ENCODE results near the gene DEAF1. TPM values are rescaled to one million over a fixed set of nuclear protein-coding genes. Genes with fewer than 3 reads are reported as not detected.
A peak's percentile ranks its signal among the peaks of the same experiment; 100 is the strongest.
"Not testable (repeated sequence)": the region's sequence is repeated elsewhere in the genome, so short reads cannot be mapped to it uniquely, and the experiment has no call there.

Gene DEAF1
- total RNA-seq, 3 donors from 2014 or later = 53.1 to 59.6 (median 54.5) TPM

- no peak for DNase-seq
- Mint-ChIP-seq H3K4me3 (no peak overlapping the region), H3K36me3 (ENCODE audit: insufficient read depth) (peaks cover 3% of the 10 kb centered on the region), H3K27me3 (ENCODE audit: low read depth) (no peaks in the 10 kb centered on the region), H3K4me1 (ENCODE audit: low read depth) (peaks cover 23% of the 10 kb centered on the region), H3K9me3 (no peaks in the 10 kb centered on the region)
- no peak for ATAC-seq
Measured at GRCh38 chr11:698493-699115, 3.6 kb upstream of the DEAF1 start.

- DNase-seq (no peak), ATAC-seq (no peak)
- Mint-ChIP-seq H3K4me1 (ENCODE audit: low read depth) (peaks cover 31% of the 10 kb centered on the region), H3K4me3 (no peak overlapping the region), H3K27me3 (ENCODE audit: low read depth) (no peaks in the 10 kb centered on the region), H3K9me3 (no peaks in the 10 kb centered on the region), H3K36me3 (ENCODE audit: insufficient read depth) (peaks cover 3% of the 10 kb centered on the region)
Measured at GRCh38 chr11:697811-698311, 2.8 kb upstream of the DEAF1 start.

- H3K27me3 Mint-ChIP-seq (ENCODE audit: low read depth) = no peaks in the 10 kb centered on the region
- H3K36me3 Mint-ChIP-seq (ENCODE audit: insufficient read depth) = peaks cover 3% of the 10 kb centered on the region
- ATAC-seq (no peak), DNase-seq (no peak)
- peak overlapping the region; percentile 61 for H3K4me3 Mint-ChIP-seq
- no peaks in the 10 kb centered on the region for H3K9me3 Mint-ChIP-seq
- peaks cover 37% of the 10 kb centered on the region for H3K4me1 Mint-ChIP-seq (ENCODE audit: low read depth)
Measured at GRCh38 chr11:696955-697491, 2.0 kb upstream of the DEAF1 start.

- Mint-ChIP-seq H3K27me3 (ENCODE audit: low read depth) (no peaks in the 10 kb centered on the region), H3K36me3 (ENCODE audit: insufficient read depth) (peaks cover 3% of the 10 kb centered on the region), H3K4me3 (peak within 1 kb of the TSS; percentile 86), H3K9me3 (no peaks in the 10 kb centered on the region), H3K4me1 (ENCODE audit: low read depth) (peaks cover 49% of the 10 kb centered on the region)
- peak; percentile 77 to 80 for ATAC-seq
- peak; percentile 91 for DNase-seq
Measured at GRCh38 chr11:695538-696248, 671 bp upstream of the DEAF1 start, which contains the start of gene TMEM80. TMEM80 (plus strand) TSS chr11:695816; CDS start chr11:695828, 12 bp downstream.

GRCh38 chr11:695288-695537 is 191 bp upstream of the DEAF1 start:
- ATAC-seq = no peak
- H3K4me3 Mint-ChIP-seq = peak overlapping the region; percentile 86
- no peaks in the 10 kb centered on the region for H3K9me3 Mint-ChIP-seq
- H3K4me1 Mint-ChIP-seq (ENCODE audit: low read depth) = peaks cover 52% of the 10 kb centered on the region
- H3K27me3 Mint-ChIP-seq (ENCODE audit: low read depth) = no peaks in the 10 kb centered on the region
- H3K36me3 Mint-ChIP-seq (ENCODE audit: insufficient read depth) = no peaks in the 10 kb centered on the region
- no peak for DNase-seq

GRCh38 chr11:693887-694562 is 997 bp downstream of the DEAF1 start:
- DNase-seq = no peak
- ATAC-seq = no peak
- Mint-ChIP-seq H3K27me3 (ENCODE audit: low read depth) (no peaks in the 10 kb centered on the region), H3K4me3 (peak overlapping the region; percentile 81), H3K36me3 (ENCODE audit: insufficient read depth) (no peaks in the 10 kb centered on the region), H3K9me3 (no peaks in the 10 kb centered on the region), H3K4me1 (ENCODE audit: low read depth) (peaks cover 54% of the 10 kb centered on the region)

GRCh38 chr11:693415-693831 is 1.6 kb downstream of the DEAF1 start:
- H3K9me3 Mint-ChIP-seq = no peaks in the 10 kb centered on the region
- DNase-seq (no peak), ATAC-seq (no peak)
- H3K4me1 Mint-ChIP-seq (ENCODE audit: low read depth) = peaks cover 54% of the 10 kb centered on the region
- H3K36me3 Mint-ChIP-seq (ENCODE audit: insufficient read depth) = peaks cover under 1% of the 10 kb centered on the region
- H3K27me3 Mint-ChIP-seq (ENCODE audit: low read depth) = no peaks in the 10 kb centered on the region
- peak overlapping the region; percentile 81 for H3K4me3 Mint-ChIP-seq

GRCh38 chr11:692824-693414 is 2.1 kb downstream of the DEAF1 start:
- Mint-ChIP-seq H3K27me3 (ENCODE audit: low read depth) (no peaks in the 10 kb centered on the region), H3K9me3 (no peaks in the 10 kb centered on the region), H3K36me3 (ENCODE audit: insufficient read depth) (peaks cover 3% of the 10 kb centered on the region), H3K4me1 (ENCODE audit: low read depth) (peaks cover 50% of the 10 kb centered on the region), H3K4me3 (peak overlapping the region; percentile 81)
- ATAC-seq (no peak), DNase-seq (no peak)

- Mint-ChIP-seq H3K36me3 (ENCODE audit: insufficient read depth) (peaks cover 10% of the 10 kb centered on the region), H3K27me3 (ENCODE audit: low read depth) (no peaks in the 10 kb centered on the region), H3K4me3 (peak overlapping the region; percentile 81), H3K9me3 (no peaks in the 10 kb centered on the region), H3K4me1 (ENCODE audit: low read depth) (peaks cover 40% of the 10 kb centered on the region)
- DNase-seq (no peak), ATAC-seq (no peak)
Measured at GRCh38 chr11:691710-692590, 3.1 kb downstream of the DEAF1 start.

- Mint-ChIP-seq H3K9me3 (no peaks in the 10 kb centered on the region), H3K27me3 (ENCODE audit: low read depth) (no peaks in the 10 kb centered on the region), H3K4me1 (ENCODE audit: low read depth) (peaks cover 32% of the 10 kb centered on the region), H3K4me3 (peak overlapping the region; percentile 81), H3K36me3 (ENCODE audit: insufficient read depth) (peaks cover 12% of the 10 kb centered on the region)
- DNase-seq (no peak), ATAC-seq (no peak)
Measured at GRCh38 chr11:690738-691633, 4.0 kb downstream of the DEAF1 start.

GRCh38 chr11:690244-690643 is 4.8 kb downstream of the DEAF1 start:
- H3K36me3 Mint-ChIP-seq (ENCODE audit: insufficient read depth) = peaks cover 12% of the 10 kb centered on the region
- peaks cover 32% of the 10 kb centered on the region for H3K4me1 Mint-ChIP-seq (ENCODE audit: low read depth)
- not testable (repeated sequence) for ATAC-seq; H3K27me3 Mint-ChIP-seq (ENCODE audit: low read depth); H3K4me3 Mint-ChIP-seq; H3K9me3 Mint-ChIP-seq; DNase-seq

GRCh38 chr11:689625-690024 is 5.4 kb downstream of the DEAF1 start:
- Mint-ChIP-seq H3K4me1 (ENCODE audit: low read depth) (peaks cover 32% of the 10 kb centered on the region), H3K9me3 (no peaks in the 10 kb centered on the region), H3K27me3 (ENCODE audit: low read depth) (no peaks in the 10 kb centered on the region), H3K36me3 (ENCODE audit: insufficient read depth) (peaks cover 14% of the 10 kb centered on the region), H3K4me3 (no peak overlapping the region)
- ATAC-seq (no peak), DNase-seq (no peak)

GRCh38 chr11:688681-689080 is 6.3 kb downstream of the DEAF1 start:
- Mint-ChIP-seq H3K4me1 (ENCODE audit: low read depth) (peaks cover 32% of the 10 kb centered on the region), H3K27me3 (ENCODE audit: low read depth) (no peaks in the 10 kb centered on the region), H3K36me3 (ENCODE audit: insufficient read depth) (peaks cover 20% of the 10 kb centered on the region), H3K9me3 (no peaks in the 10 kb centered on the region), H3K4me3 (no peak overlapping the region)
- DNase-seq = no peak
- no peak for ATAC-seq

All from activated T-cell treated with anti-CD3 and anti-CD28 coated beads, Interleukin-2, amount 50 U/mL, for 4 hours (primary cell).